K562 (cell line): ENCODE results near the gene IQSEC3. TPM values are rescaled to one million over a fixed set of nuclear protein-coding genes. Genes with fewer than 3 reads are reported as not detected.
A peak's percentile ranks its signal among the peaks of the same experiment; 100 is the strongest.

Experiments used
- ATAC-seq: fragments of 200-7000 bp; cut with Tn5 transposase; 3 replicates; pipeline ENCODE4 v1.9.1; 2020; ENCODE audit warnings: moderate library complexity
- BruUV-seq: library from RNA; stranded (reverse); fragments of 400-500 nt; replicated peaks from 2 replicates; lab custom pipeline; 2021; lab: Mats Ljungman, UMichigan
- CTCF ChIA-PET: fragments of 300-600 bp; formaldehyde crosslinking; extraction: SDS; loops from one replicate; lab custom pipeline; 2021; ENCODE audit warnings: low intra/inter-chr PET ratio; lab: Yijun Ruan, JAX
- POLR2A ChIA-PET: fragments of 300-600, 350-650 bp; sonication (Branson Sonifier 250); formaldehyde crosslinking; extraction: SDS; loops from one replicate; lab custom pipeline; 2021; ENCODE audit warnings: antibody characterized with exemption, inconsistent platforms; lab: Yijun Ruan, JAX
- DNase-seq, 4 experiments: peaks; one replicate each; pipeline versions ENCODE4 v3.0.0 to v3.0.0-alpha.2; 2011 to 2018; ENCODE audit warnings: low spot score in 3 of 4, mixed read lengths in 3 of 4; ENCODE audit errors: extremely low read depth in 1 of 4
- FAIRE-seq: peaks from 2 replicates; lab custom pipeline; 2011; peaks lifted over from hg19 to GRCh38; lab: Jason Lieb, UNC
- H2AFZ ChIP-seq: 2 replicates; pipeline ENCODE4 v1.6.0; 2011; ENCODE audit warnings: low read depth, low read length, control low read depth, inconsistent platforms
- H3K27ac ChIP-seq: fragments of 200-600 bp; 3 replicates; pipeline ENCODE4 v1.8.0; 2011; ENCODE audit warnings: low read depth, mild to moderate bottlenecking, control low read depth, inconsistent platforms, low read length, moderate library complexity, mixed read lengths; ENCODE audit errors: extremely low read depth
- H3K27me3 ChIP-seq, 2 experiments: fragments of 300-600 bp in 1 of 2; 2 replicates in 1 of 2; 3 replicates in 1 of 2; pipeline versions ENCODE4 v1.6.0 to v1.8.0; 2011; ENCODE audit warnings: inconsistent platforms in 2 of 2, low read length in 2 of 2, mild to moderate bottlenecking in 1 of 2, mixed read lengths in 1 of 2, moderate library complexity in 1 of 2; ENCODE audit not compliant: control insufficient read depth in 2 of 2, insufficient read depth in 2 of 2
- H3K36me3 ChIP-seq: fragments of 300-600 bp; 3 replicates; pipeline ENCODE4 v1.8.0; 2011; ENCODE audit warnings: mild to moderate bottlenecking, low read length, inconsistent platforms; ENCODE audit not compliant: control insufficient read depth, insufficient read depth
- H3K4me1 ChIP-seq, 2 experiments: fragments of 200-600 bp in 1 of 2; replicated peaks in 1 of 2; 2 replicates in 1 of 2; 3 replicates in 1 of 2; pipeline versions ENCODE4 v1.5.1 to v1.8.0; 2011; ENCODE audit warnings: inconsistent platforms in 2 of 2, low read length in 2 of 2, mild to moderate bottlenecking in 1 of 2, mixed read lengths in 1 of 2, moderate library complexity in 1 of 2; ENCODE audit not compliant: control insufficient read depth in 2 of 2, insufficient read depth in 2 of 2
- H3K4me2 ChIP-seq: 2 replicates; pipeline ENCODE4 v1.6.1; 2011; ENCODE audit warnings: low read length, control low read depth, inconsistent platforms, mixed read lengths; ENCODE audit not compliant: insufficient read depth
- H3K4me3 ChIP-seq: fragments of 200-600 bp; sonication (generic), shearing (Covaris generic); 2 replicates; pipeline ENCODE4 v1.5.1; 2016; ENCODE audit warnings: control low read depth, inconsistent platforms
- H3K79me2 ChIP-seq: fragments of 200-600 bp; 3 replicates; pipeline ENCODE4 v1.8.0; 2011; ENCODE audit warnings: low read length, inconsistent platforms; ENCODE audit not compliant: control insufficient read depth, insufficient read depth
- H3K9ac ChIP-seq, 2 experiments: 2 replicates each; pipeline versions ENCODE4 v1.6.0 to v1.6.1; 2011; ENCODE audit warnings: low read depth in 2 of 2, low read length in 2 of 2, control low read depth in 1 of 2, inconsistent platforms in 1 of 2, mild to moderate bottlenecking in 1 of 2, mixed read lengths in 1 of 2; ENCODE audit not compliant: insufficient read depth in 1 of 2
- H3K9me1 ChIP-seq: one replicate; pipeline ENCODE4 v1.6.0; 2011; ENCODE audit warnings: inconsistent platforms, mild to moderate bottlenecking, low read length, moderate library complexity; ENCODE audit not compliant: control insufficient read depth, insufficient read depth
- H3K9me3 ChIP-seq: replicated peaks from 2 replicates; pipeline ENCODE4 v1.5.1; 2011; ENCODE audit warnings: low read depth, low read length, inconsistent platforms; ENCODE audit not compliant: control insufficient read depth, insufficient read depth
- H4K20me1 ChIP-seq: replicated peaks from 2 replicates; pipeline ENCODE4 v1.6.1; 2011; ENCODE audit warnings: low read length, inconsistent platforms, mixed read lengths; ENCODE audit not compliant: control insufficient read depth, insufficient read depth
- CBX2 ChIP-seq: fragments of 200-600 bp; sonication (generic); IDR thresholded peaks from one replicate; pipeline ENCODE4 v1.6.1; 2012; ENCODE audit warnings: mild to moderate bottlenecking, low read length, inconsistent platforms; ENCODE audit not compliant: insufficient read depth, poor library complexity, severe bottlenecking
- HEY1 ChIP-seq: fragments of 250-450 bp; sonication (Bioruptor Pico); IDR thresholded peaks from 2 replicates; pipeline ENCODE4 v1.5.0; 2020; ENCODE audit warnings: mild to moderate bottlenecking, moderate library complexity, borderline replicate concordance
- MEIS2 ChIP-seq: fragments of 450-650 bp; IDR thresholded peaks from 2 replicates; pipeline ENCODE4 v1.6.1; 2014; ENCODE audit warnings: mild to moderate bottlenecking; ENCODE audit not compliant: partially characterized antibody
- PBX2 ChIP-seq, 2 experiments: IDR thresholded peaks in 1 of 2; conservative IDR thresholded peaks in 1 of 2; 2 replicates each; pipeline ENCODE4 v1.6.1; 2016; ENCODE audit warnings: low read depth in 2 of 2, mild to moderate bottlenecking in 1 of 2, missing compliant biosample characterization in 1 of 2, missing genetic modification characterization in 1 of 2, moderate library complexity in 1 of 2
- POLR2H ChIP-seq: IDR thresholded peaks from 2 replicates; pipeline ENCODE4 v1.6.1; 2016; ENCODE audit warnings: missing genetic modification characterization, low read depth, mild to moderate bottlenecking, control low read depth, missing compliant biosample characterization, moderate library complexity
- SAP30 ChIP-seq: fragments of 200-600 bp; sonication (generic); IDR thresholded peaks from 2 replicates; pipeline ENCODE4 v1.6.1; 2012; ENCODE audit warnings: borderline replicate concordance, low read depth, mild to moderate bottlenecking, moderate library complexity, low read length, control low read depth, inconsistent platforms; ENCODE audit not compliant: insufficient read depth, poor library complexity, severe bottlenecking
- SP1 ChIP-seq: sonication (generic); formaldehyde crosslinking; IDR thresholded peaks from 2 replicates; pipeline ENCODE4 v1.8.1; 2022; ENCODE audit warnings: mild to moderate bottlenecking, missing genetic modification reagents
- TEAD4 ChIP-seq, 2 experiments: sonication (generic) in 1 of 2; formaldehyde crosslinking in 1 of 2; IDR thresholded peaks; 2 replicates each; pipeline versions ENCODE4 v1.6.1 to v1.8.0; 2012 to 2022; ENCODE audit warnings: borderline replicate concordance in 1 of 2, inconsistent platforms in 1 of 2, low read length in 1 of 2, mild to moderate bottlenecking in 1 of 2, missing genetic modification reagents in 1 of 2
- TSC22D4 ChIP-seq: fragments of 450-650 bp; IDR thresholded peaks from 2 replicates; pipeline ENCODE4 v1.6.1; 2016; ENCODE audit warnings: missing genetic modification characterization, missing biosample characterization, control low read depth
- WHSC1 ChIP-seq: IDR thresholded peaks from one replicate; pipeline ENCODE4 v1.6.1; 2012; ENCODE audit warnings: low read length, control low read depth, inconsistent platforms
- ZFP91 ChIP-seq: sonication (generic); formaldehyde crosslinking; IDR thresholded peaks from 2 replicates; pipeline ENCODE4 v1.8.0; 2022; ENCODE audit warnings: mild to moderate bottlenecking, missing genetic modification reagents
- ZNF282 ChIP-seq: sonication (generic); formaldehyde crosslinking; IDR thresholded peaks from 2 replicates; pipeline ENCODE4 v1.8.1; 2023; ENCODE audit warnings: missing genetic modification reagents
- ZNF583 ChIP-seq: fragments of 250-450 bp; sonication (Bioruptor Pico); IDR thresholded peaks from 2 replicates; pipeline ENCODE4 v1.4.0; 2020
- WGBS: fragments of 100-300 bp; shearing (Covaris generic); methylation state at CpG from one replicate; pipeline ENCODE4 v1.1.6; 2016; ENCODE audit warnings: low coverage, mixed read lengths; ENCODE audit not compliant: insufficient coverage; ENCODE audit errors: missing lambda C conversion rate; 5-methylcytosine and 5-hydroxymethylcytosine counted together
- in situ Hi-C: fragments of 300-500 bp; cut with MboI; formaldehyde crosslinking; loops from 4 replicates; pipeline ENCODE4 v1.15.0; 2018; ENCODE audit warnings: inconsistent platforms, mixed read lengths
- intact Hi-C: fragments of 100-400 bp; cut with micrococcal nuclease; formaldehyde crosslinking; loops from 2 replicates; pipeline ENCODE4 v1.14.2; 2022
- polyA plus RNA-seq, 8 experiments: library from polyadenylated mRNA; depleted of rRNA in 4 of 8; stranded (reverse) in 5 of 8; unstranded in 3 of 8; fragments of >200 nt; fragmentation: Nextera tagmentation in 2 of 8; fragmentation: Illumina TruSeq in 1 of 8; extraction: Ambion mirVana in 2 of 8; extraction: Trizol in 1 of 8; gene quantifications; 2 replicates each; pipeline versions ENCODE4 v1.2.1 to v1.2.3, GENCODE V29; 2011 to 2014; ENCODE audit warnings: inconsistent platforms in 1 of 8, missing spikeins in 1 of 8
- total RNA-seq, 7 experiments: library from RNA; depleted of rRNA in 6 of 7; stranded (reverse); fragments of >200 nt in 6 of 7; fragmentation: Illumina TruSeq in 2 of 7; extraction: Trizol in 2 of 7; gene quantifications; 2 replicates each; pipeline versions ENCODE4 v1.2.1 to v1.2.3, GENCODE V29; 2011 to 2021; ENCODE audit warnings: low replicate concordance in 1 of 7

The IQSEC3 gene
- total and polyA plus RNA-seq, 9 of the 15 experiments (the other 6 are each of a cell fraction or from before 2014, with no cell fraction given), result under 0.01 to 0.25 (median 0.08) TPM; not detected in 3

DNA sequence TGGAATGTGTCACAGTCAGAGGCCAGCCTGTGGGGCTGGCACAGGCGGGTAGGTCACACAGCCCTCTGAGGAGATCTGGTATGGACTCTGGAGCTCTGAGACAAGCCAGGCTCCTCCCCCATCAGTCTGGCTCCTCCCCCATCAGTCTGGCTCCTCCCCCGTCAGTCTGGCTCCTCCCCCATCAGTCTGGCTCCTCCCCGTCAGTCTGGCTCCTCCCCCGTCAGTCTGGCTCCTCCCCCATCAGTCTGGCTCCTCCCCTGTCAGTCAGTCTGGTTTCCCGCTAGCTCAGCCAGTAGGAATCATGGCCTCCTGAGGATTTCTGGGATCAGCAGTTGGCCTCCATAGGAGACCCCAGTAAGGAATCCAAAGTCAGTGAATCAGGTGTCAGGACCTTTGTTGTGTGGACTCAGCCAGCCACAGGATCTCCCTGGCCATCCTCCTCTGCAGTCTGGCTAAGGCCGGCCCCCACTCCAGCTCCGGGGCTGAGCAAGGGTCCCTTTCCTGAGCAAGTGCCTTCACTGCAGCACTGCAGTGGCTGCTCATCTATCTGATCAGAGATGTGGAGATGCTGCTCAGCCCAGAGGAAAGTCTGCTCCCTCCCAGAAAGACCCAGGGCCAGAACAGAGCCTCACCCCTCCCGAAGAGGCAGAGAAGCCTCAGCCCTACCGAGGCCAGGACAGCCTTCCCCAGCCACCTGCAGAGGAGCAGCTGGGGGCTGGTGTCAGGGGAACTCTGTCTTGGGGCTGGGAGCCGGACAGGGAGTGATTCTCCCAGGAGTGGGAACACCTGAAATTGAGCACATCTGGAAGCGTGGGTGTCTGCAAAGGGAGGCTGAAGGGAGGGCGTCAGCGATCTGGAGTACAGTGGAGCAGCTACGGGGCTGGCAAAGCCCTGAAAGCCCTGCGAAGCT lies 35.7 kb downstream of the IQSEC3 start:
- peak overlapping the region; percentile 55 for H3K4me2 ChIP-seq
- WGBS, result 40% methylated on average over 11 of the region's 15 CpGs
- H3K9me3 ChIP-seq, result no peaks in the 10 kb centered on the region
- H4K20me1 ChIP-seq, result no peaks in the 10 kb centered on the region
- H3K4me3 ChIP-seq, result no peak overlapping the region
- ChIA-PET CTCF (no interaction called here), POLR2A (interaction anchor here (0.6 kb wide), 2 partner anchors 8 to 472 kb away, joined by 3 read pairs; no protein-coding TSS in a partner anchor)
- peak; percentile 75 for ATAC-seq
- in situ Hi-C loops, result no loop called here
- peak; percentile 25 to 78 (median 68) for DNase-seq
- no peaks in the 10 kb centered on the region for H3K9me1 ChIP-seq
- no peaks in the 10 kb centered on the region for H3K36me3 ChIP-seq
- H3K9ac ChIP-seq, result peak overlapping the region in 1 of 2 experiments; percentile 61; a peak in 1 of 4 replicates
- FAIRE-seq, result peak; percentile 74
- H3K4me1 ChIP-seq, result peaks cover 35% of the 10 kb centered on the region in 2 experiments
- intact Hi-C loops, result no loop called here
- no peaks in the 10 kb centered on the region for H3K79me2 ChIP-seq
- H3K27ac ChIP-seq, result no peak overlapping the region
- peaks cover 0 to 13% of the 10 kb centered on the region in 2 experiments; a peak in 3 of 5 replicates for H3K27me3 ChIP-seq
- H2AFZ ChIP-seq, result peak overlapping the region; percentile 89
- no TSS peak for BruUV-seq
- TF ChIP-seq MEIS2 (peak; percentile 17), ZFP91 (CRISPR knock-in tag) (no peak), ZNF282 (no peak), PBX2 (CRISPR knock-in tag; IDR thresholded peaks at IDR 0.05; ENCODE audit: low read depth) (peak; percentile 71), PBX2 (tag; conservative IDR thresholded peaks at IDR 0.05; ENCODE audit: low read depth) (0 out of 2 replicates have a peak, but pooled peaks have one; percentile 15), CBX2 (no peak), POLR2H (tag) (no peak), HEY1 (CRISPR knock-in tag) (no peak), SP1 (CRISPR knock-in tag) (peak; percentile 42; the same call in 1 of the 2 replicates), TSC22D4 (tag) (no peak), WHSC1 (no peak), SAP30 (no peak), TEAD4 (IDR thresholded peaks at IDR 0.05; ENCODE audit: low read length) (no peak), TEAD4 (CRISPR knock-in tag; IDR thresholded peaks at IDR 0.05; ENCODE audit: borderline replicate concordance) (no peak), ZNF583 (CRISPR knock-in tag) (no peak)
